IMR-90 (cell line): ENCODE measurements around the gene MICAL2.

Experiments used
- CEBPB ChIP-seq: IDR thresholded peaks from 2 replicates; pipeline ENCODE4 v1.6.1; 2012; ENCODE audit warnings: low read depth, low read length, improper control_type of control experiment
- CTCF ChIP-seq: conservative IDR thresholded peaks from 2 replicates; pipeline ENCODE4 v1.5.1; 2012; ENCODE audit warnings: mild to moderate bottlenecking, low read depth, low read length, improper control_type of control experiment
- ELK1 ChIP-seq: fragments of 150-350 bp; IDR thresholded peaks from 2 replicates; pipeline ENCODE4 v1.6.1; 2016; ENCODE audit warnings: low read depth, mild to moderate bottlenecking, low read length, moderate library complexity, borderline replicate concordance
- FOS ChIP-seq: fragments of 150-350 bp; IDR thresholded peaks from 2 replicates; pipeline ENCODE4 v1.6.1; 2016; ENCODE audit warnings: low read depth, low read length
- MAZ ChIP-seq: IDR thresholded peaks from 2 replicates; pipeline ENCODE4 v1.6.1; 2012; ENCODE audit warnings: low read depth, mild to moderate bottlenecking, low read length, improper control_type of control experiment, moderate library complexity, borderline replicate concordance
- NFE2L2 ChIP-seq: fragments of 150-350 bp; IDR thresholded peaks from 2 replicates; pipeline ENCODE4 v1.6.1; 2016; ENCODE audit warnings: low read depth, mild to moderate bottlenecking, low read length
- POLR2A ChIP-seq: IDR thresholded peaks from 2 replicates; pipeline ENCODE4 v1.6.1; 2012; ENCODE audit warnings: mild to moderate bottlenecking, low read depth, low read length
- RFX5 ChIP-seq: IDR thresholded peaks from 2 replicates; pipeline ENCODE4 v1.8.0; 2012; ENCODE audit warnings: low read depth, mild to moderate bottlenecking, low read length, moderate library complexity
- USF2 ChIP-seq: fragments of 150-350 bp; IDR thresholded peaks from 2 replicates; pipeline ENCODE4 v1.6.1; 2017; ENCODE audit warnings: mild to moderate bottlenecking, antibody characterized with exemption, low read length, low read depth

GRCh38 chr11:12088047-12088481 is 22.3 kb upstream of the MICAL2 start:
- TF ChIP-seq CTCF = peak; percentile 49
- TF ChIP-seq CEBPB = peak; percentile 68
- 0 out of 2 replicates have a peak, but pooled peaks have one; percentile 2 for TF ChIP-seq USF2
- TF ChIP-seq FOS = no peak
- TF ChIP-seq MAZ = no peak
- TF ChIP-seq POLR2A = peak; percentile 77
- no peak for TF ChIP-seq RFX5
- no peak for TF ChIP-seq NFE2L2
- no peak for TF ChIP-seq ELK1
